EL (cell line): ENCODE data around the gene PHF14.
A peak's percentile ranks its signal among the peaks of the same experiment; 100 is the strongest.

Source experiments
- DNase-seq: peaks from one replicate; pipeline ENCODE4 v3.0.0-alpha.2; 2016

The PHF14 gene

DNA sequence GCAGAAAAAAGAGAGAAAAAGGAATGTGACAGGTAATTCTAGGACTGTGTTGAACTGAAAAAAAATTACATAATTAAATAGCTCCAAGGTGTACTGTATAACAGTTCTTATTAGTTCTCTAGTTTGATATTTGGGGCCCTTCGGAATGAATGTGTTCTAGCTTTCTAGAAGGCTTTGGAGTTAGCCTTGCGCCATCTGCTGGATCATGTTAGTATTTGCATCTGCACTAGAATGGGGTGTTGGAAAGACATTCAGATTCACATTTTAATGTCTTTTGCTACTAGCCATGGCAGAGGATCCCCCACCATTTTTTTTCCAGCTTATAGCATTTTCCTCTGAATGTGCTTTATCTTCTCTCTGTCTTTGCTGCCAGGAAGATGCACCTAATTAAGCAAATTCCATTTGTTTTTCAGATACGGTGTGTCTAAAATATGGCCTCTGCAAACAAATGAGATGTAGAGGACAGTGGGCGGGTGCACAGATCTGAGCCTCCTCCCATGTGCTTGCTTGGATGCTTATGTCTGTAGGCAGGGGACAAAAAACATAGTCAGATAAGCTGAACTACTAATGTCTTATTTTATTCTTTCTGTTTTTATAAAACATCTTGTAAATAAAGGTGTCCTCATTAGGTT, 238.5 kb downstream of the PHF14 start:
- DNase-seq: peak; percentile 64

DNA sequence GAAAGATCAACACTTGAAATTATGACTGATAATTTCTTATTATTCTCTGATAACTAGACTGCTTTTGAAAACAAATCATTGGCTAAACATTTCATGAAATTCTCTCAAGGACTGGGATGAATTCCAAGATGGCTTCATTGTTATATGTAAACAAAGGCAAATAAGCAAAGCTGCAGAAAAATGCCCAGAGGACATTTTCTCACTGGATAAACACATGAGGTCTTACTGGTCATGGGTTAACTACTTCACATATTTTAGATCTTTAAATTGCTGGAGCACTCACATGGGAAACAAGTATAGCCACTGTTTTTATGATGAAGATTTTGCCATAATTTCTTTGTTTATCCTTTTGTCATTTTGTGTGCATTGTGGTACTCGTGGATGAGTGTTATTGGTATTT, 239.1 kb downstream of the PHF14 start:
- peak; percentile 79 for DNase-seq

GRCh38 chr7:11213266-11213665, 239.6 kb downstream of the PHF14 start:
- no peak for DNase-seq

DNA sequence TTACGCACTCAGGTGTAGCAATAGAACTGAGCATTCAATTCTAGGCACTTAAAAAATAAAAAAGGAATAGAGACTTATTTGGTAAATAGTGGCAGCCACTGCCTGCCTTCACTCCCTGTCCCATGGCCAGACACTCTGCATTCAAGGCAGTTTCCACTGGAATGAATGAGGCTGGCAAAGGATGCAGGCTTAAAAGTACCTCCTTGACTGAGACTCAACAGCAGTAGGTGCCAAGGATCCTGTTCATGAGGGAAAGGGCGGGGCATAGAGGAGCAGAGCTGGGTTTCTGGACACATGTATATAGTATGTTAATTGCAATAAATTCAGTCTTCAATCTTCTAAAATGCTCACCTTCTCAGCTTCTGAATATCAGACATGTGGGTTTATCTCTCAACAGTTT, 242.6 kb downstream of the PHF14 start:
- DNase-seq: no peak

- DNase-seq: no peak
Observed at GRCh38 chr7:11217848-11218565, 244.3 kb downstream of the PHF14 start.
